Kidney glomerular epithelial cell (primary cell): ENCODE data around the gene LRMDA.

Experiments
- DNase-seq: peaks from one replicate; lab custom pipeline; 2025; lab: John Stamatoyannopoulos, UW

LRMDA gene

DNA sequence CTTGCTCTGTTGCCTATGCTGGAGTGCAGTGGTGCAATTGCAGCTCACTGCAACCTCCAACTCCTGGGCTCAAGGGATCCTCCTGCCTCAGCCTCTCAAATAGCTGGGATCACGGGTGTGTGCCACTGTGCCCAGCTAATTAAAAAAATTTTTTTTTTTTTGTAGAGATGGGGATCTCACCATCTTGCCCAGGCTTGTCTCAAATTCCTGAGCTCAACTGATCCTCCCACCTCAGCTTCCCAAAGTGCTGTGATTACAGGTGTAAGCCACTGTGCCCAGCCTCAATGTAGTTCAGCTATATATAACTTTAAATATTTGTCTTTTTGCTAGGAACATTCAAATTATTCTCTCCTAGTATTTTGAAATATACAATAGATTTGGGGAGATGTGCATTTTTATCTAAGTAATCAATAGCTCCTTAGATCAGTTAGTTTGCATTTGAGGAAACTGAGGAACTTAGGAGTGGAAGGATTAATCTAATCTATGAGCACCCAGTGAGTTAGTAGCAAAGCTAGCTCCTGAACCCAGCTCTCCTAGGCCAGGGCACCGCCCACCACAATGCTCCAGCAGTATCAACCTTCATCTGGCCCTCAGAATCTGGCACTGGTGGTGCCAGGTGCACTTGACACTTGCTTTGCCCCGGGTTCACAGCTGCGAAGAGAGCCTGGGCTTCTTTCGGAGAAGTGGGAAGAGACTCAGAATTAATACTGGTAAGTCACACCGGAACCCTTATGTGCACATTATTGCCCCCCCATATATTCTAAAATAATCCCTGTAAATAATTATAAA lies 5.9 kb upstream of the LRMDA start:
- DNase-seq, result no peak

DNA sequence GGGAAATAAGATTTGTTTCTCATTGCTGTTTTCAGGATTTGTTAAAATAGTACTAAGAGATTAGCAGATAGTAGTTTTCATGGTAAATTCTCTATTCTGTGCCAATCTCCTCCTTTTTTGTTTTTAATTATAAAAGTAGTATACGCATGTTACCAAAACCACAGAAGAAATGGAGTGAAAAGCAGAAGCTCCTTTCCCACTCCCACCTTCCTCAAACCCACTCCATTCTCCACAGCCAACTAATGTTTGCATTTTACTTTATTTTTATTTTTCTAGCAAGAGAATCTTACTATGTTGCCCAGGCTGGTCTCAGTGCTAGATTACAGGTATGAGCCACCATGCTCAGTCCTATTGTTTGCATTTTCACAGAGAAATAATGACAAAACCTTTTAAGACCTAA lies 4.5 kb upstream of the LRMDA start:
- DNase-seq, result no peak

DNA sequence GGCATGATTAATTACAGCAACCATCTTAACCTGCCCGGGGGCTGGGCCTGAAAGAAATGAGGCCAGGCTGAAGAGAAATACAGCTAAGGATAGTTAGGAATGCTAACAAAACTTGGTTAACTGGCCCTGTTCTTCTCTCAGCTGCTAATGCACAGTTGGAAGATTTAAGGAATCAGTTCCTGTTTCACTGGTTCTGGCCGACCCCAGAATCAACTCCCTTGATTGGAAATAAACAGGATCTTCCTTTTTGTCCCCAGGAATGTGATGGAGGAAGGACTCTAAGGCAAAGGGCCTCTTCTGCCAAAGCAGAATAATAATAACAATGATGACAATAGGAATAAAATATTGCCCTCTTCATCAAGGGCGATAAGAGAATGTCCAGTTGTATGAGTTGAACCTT lies 3.5 kb upstream of the LRMDA start:
- no peak for DNase-seq

DNA sequence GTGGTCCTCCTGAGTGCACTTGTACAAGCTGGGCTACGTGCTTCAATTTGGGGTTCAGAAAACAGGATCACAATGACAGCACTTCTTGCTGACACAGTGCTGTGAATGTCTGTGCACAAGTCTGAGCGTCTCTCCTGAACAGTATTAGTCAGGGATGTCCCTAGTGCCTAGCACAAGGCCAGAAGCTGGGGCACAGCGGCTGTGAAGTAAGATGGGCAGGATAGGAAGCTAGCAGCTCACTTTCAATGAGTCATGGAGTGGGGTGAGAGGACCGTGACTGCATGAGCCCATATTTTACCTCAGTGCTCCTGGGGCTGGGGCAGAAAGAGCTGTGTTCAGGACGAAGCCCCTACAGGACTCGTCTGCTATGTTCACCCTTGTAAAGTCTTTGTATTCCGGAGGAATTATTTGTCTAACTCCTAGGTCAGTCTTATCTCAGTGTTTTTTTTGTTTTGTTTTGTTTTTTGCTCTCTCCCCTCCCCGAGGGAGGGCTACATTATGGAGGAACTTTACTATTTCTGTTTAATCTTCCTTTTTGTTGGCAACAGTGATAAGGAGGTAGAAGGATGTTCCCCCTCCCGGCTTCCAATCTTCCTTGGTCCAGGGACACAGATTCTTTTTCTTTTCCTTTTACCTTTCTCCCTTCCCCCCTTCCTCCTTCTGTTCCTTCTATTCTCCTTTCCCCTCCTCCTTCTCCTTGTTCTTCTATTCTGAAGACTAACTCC lies 2.8 kb upstream of the LRMDA start:
- peak; percentile 51 for DNase-seq

DNA sequence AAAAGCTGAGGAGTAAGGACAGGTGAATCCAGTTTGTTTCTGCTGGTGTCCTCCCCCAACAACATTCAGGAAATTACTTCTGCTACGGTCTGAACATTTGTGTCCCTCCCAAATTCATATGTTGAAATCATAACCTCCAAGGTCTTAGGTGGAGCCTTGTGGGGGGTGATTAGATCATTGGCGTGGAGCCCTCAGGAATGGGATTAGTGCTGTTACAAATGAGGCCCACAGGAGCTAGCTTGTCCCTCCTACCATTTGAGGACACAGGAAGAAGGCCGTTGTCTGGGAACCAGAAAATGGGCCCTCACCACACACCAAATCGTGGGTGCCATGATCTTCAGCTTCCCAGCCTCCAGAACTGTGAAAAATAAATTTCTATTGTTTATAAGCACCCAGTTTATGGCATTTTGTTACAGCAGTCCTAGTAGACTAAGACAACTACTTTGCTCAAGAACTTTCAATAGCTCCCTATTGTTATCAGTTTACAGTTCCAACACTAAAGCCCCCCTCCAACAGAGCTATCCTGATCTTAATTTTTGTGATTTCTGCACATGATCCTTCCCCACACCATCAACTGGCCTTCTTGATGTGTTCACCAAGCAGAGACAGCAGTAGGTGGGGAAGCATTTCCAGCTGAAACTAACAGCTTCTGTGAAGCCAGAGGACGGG lies 2.1 kb upstream of the LRMDA start:
- no peak for DNase-seq

DNA sequence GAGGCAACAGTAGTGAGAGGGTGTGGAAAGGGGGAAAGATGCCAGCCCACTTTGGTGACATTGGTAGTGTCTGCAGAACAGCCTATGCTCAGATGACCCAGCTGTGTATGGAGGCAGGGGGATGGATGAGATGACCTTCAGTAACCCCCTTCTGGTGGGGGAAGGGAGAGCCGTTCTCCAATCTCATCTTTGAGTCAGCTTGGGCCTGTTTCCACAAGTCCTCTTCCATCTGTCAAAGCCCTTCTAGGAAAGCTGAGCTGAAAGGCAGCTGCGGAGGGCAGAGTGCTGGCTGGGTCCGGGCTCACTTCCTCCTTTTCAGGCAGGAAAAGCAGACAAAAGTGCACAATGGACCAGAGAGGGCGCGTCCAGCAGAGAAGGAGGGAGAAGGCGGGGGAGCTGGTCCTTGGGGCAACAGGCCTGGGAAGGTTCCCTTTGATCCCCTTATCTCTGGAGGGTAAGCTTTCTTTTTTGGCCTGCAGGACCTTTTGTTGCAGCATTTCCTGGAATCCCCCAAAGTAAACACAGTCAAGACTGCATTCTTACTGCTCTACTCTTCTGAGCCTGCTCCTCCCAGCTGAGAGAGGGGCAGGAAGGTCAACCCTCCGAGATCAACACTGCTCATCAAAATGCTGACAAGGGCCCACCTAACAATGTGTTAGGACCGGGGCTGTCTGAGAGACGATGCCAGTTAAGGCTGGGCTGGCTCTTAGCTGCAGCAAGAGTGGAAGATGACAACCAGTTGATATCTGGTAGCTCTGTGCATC lies 1.2 kb upstream of the LRMDA start:
- no peak for DNase-seq

DNA sequence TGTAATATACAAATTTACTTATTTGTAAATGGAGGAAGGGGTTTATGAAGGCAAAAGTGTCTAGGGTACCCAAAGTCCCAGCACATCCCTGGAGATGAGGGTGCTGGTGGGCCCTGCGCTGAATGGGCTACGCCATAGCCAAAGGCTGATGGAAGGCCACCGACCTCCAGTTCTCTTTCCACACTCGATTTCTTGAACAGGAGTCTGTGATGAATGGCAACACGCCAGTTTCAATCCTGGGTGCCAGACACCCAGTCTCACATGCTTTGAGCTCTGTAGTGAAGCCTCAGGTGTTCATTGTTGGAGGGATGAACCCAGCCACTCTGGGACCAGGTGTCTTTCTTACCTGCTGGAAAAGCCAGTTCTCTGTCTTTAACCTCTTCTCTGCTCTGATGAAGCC lies 752 bp downstream of the LRMDA start:
- no peak for DNase-seq

DNA sequence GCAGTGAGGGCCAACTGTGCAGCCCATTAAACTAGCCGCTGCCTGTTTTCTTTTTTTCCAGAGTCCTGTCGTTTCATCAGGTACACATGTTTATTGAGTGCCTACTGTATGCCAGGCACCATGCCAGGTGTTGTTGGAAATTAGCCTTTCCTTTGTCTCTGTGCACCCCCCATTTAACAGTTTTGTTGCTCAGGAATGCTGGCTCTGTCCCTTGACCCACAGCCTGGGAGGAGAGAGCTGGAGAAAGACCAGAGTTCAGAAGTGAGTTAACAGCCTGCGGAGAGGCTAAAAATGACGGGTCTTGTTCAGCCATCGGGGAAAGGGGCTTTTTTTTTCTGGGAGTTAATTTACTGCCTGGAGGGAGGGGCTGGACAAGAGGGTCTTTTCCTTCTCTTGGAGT lies 1.3 kb downstream of the LRMDA start:
- DNase-seq, result no peak

DNA sequence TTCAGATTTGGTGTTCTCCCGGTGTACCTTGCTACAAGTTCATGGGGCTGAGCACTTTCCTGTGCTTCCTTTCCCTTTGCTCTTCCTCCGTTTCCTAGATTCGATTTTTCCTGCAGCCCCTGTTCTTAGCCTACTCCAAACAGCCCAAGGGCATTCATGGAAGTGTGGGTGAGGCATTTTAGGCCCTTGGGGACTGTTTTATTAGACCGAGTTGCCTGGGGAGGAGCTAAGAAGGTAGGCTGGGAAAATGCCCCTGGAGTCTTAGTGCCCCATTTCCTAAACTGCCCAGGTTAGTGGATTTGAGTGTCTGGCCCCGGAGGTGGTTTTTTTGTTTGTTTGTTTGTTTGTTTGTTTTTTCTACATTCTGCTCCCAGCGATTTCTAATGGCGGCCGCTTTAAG lies 1.8 kb downstream of the LRMDA start:
- no peak for DNase-seq

DNA sequence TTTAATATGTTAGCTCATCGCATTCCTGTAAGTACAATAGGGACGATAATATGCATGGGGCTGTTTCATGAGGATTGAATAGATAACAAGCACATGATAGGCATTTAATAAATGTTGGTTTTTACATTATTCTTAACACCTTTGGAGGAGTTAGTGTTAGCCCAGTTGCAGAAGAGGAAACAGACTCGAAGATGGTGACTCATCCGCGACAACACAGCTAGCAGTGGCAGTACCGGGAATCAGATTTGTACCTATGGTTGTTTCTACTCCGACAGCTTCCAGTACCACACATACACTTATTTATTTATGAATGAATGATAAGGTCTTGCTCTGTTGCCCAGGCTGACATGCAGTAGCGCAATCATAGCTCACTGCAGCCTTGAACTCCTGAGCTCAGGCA lies 2.9 kb downstream of the LRMDA start:
- no peak for DNase-seq

DNA sequence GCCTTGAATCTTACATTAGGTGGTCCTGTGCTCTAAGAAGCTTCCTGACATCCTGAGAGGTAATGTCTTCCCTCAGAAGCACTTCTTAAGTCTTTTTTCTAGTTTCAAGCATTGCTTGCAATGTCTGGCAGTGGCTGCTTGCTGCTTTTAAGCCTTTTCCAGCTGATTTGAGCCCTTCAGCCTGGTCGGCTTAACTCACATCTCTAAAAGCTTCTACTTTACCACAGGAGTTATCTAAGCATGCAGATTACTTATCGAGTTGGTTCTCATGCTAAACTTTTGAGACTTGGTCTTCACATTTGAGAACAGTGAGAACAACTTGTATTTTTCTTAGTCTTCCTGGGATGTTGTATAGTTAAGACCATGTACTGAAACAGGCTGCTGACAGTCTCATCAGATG lies 3.9 kb downstream of the LRMDA start:
- DNase-seq, result no peak

DNA sequence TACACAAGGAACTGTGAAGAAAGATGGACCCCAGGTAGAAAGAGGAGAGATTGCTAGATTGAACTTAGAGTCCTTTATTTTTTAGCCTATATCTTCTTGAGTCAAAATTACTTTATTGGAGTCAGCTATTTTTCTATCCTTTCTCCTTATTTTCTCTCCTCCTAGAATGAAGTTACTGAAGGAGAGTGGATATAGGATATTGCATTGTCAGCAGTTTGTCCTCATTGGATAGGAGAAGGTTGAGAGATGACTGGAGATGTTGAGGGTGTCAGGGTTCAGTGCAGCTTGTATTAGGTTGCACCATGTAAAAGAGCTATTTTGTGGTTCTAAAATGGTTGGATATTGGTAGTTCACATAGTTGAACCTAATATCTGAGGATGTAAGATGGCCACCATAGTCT lies 5.5 kb downstream of the LRMDA start:
- DNase-seq, result no peak

DNA sequence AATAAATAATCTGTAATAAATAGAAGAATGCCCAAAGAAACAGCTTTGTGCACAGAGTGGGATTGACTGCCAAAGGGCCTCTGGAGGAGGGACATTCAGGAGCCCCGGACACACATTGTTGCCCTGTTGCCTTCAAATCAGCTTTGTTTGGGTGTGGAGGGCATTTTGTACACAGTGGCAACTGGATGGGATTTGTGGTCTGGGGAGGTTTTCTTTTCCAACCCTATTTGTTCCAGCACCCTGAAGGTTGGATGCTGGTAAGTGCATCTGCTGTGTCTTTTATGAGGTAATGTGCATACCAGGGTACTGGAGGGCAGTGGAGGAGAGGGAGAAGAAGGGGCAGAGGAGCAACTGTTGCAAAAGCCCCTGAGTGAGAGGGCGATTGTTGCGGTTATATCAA lies 6.3 kb downstream of the LRMDA start:
- no peak for DNase-seq

DNA sequence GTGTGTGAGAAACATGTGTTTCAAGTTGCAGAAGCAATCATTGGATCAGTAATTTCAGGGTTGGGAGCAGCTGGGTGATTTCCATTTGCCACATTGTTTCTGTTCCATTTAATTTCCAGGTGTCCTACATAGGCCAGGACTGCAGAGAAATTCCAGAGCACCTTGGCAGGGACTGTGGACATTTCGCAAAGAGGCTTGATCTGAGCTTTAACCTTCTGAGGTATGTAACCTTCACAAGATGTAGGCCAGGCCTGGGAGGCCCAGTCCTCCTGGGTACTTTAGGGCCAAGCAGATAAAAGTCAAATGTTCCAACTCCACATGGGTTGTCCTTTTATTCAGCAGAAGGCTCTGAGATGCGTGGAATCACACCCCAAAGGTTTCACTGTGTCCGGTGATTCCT lies 6.9 kb downstream of the LRMDA start:
- DNase-seq, result no peak

DNA sequence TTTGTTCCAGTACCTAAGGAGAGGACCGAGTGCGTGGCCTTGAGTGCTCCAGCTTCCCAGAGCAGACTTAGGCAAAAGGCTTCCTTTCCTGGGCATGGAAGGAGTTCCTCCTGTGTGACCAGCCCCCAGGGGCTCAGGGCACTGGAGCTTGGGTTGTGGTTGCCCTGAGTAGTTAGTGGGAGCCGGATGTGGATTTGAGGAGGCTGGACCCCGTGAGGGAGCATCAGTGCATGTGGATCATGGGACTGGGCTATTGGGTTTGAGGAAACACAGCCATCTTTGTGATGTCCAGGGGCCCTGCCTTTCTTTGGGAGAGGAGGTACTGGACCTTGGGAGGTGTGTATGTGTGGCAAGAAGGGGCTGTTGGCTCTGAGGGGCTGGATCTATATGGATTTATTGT lies 8.4 kb downstream of the LRMDA start:
- DNase-seq, result no peak

DNA sequence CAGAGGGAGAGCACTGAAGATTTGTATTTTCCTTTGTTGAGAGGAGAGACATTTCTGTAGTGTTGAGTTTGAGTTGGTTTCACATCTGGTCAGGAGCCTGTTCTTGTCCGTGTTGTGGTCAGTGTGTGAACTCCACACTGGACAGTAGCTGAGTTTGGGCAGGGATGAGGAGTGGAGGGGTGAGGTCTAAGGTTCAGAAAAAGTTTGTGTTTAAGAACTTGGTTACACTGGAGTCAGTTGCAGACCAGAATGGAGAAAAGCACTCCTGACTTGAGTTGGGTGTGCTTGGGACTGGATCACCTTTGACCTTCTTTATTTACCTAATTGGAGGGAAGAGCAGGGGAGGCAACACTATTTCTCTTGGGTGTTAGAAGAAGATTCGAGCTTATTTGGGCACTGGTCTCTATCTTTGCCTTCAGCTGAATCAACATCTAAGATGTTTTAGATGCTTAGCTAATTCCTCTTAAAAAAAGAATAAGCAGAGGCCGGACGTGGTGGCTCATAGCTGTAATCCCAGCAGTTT lies 8.9 kb downstream of the LRMDA start:
- no peak for DNase-seq

DNA sequence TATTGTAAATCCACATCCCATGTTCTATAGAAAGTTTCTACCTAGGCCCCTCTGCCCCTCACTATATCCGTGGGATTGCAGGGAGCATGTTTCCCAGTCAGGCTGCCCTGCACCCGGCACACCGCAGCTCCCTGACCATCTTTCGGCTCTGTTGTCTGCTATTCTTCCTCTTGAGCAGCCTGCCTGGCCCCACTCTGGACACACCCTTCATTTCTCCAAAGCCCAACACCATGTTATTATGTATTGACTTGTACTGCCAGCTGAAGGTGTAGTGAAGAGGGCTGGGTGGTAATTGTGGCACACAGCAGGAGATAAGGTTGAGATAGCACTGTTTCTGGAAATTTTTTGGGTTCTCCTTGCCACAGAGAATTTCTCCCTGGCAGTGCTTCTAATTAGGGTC lies 9.8 kb downstream of the LRMDA start:
- DNase-seq, result no peak

DNA sequence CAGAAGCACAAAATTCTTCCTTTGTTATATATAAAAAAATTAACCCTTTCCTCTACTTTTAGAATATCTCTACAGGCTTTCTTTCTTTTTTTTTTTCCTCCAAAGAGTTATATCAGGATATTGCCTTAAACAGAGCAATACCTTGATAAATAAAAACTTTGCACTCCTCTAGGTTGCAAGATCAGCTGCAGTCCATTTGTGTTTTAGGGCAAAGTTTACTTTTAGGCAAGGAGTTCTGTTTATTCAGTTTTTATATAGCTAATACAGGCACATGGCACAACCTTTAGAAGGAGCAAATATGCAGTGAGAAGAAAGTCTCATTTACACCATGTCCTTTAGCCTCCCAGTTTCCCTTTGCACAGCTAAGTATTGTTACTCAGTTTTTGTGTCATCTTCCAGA lies 10.3 kb downstream of the LRMDA start:
- no peak for DNase-seq

DNA sequence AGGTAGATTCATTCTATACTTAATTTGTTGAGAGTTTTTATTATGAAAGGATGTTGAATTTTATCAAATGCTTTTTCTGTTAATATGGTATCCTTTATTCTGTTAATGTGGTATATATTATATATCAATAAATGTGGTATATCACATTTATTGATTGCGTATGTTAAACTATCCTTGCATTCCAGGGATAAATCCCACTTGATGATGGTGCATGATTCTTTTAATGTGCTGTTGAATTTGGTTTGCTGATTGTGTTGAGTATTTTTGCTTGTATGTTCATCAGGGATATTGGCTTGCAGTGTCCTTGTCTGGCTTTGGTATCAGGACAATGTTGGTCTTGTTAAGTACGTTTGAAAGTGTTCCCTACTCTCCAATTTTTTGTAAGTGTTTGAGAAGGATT lies 11.9 kb downstream of the LRMDA start:
- DNase-seq, result no peak

DNA sequence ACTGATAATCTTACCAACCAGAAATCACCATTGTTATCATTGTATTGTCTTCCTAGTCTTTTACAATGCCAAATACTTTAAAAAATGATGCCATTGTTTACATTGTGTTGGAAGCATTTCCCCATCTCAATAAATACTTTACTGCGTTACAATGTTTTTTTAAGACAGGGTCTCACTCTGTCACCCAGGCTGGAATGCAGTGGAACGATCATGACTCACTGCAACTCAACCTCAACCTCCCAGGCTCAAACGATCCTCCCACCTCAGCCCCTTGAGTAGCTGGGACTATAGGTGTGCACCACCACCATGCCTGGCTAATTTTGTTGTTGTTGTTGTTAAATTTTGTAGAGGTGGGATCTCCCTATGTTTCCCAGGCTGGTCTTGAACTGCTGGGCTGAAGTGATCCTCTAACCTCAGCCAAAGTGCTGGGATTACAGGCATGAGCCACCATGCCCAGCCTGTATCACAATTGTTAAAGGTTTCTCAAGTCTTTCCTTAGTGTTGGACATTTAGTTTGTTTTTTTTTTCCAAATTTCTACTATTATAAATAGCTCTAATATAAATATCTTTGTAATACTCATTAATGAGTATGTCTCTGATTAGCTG lies 13.5 kb downstream of the LRMDA start:
- peak; percentile 37 for DNase-seq

DNA sequence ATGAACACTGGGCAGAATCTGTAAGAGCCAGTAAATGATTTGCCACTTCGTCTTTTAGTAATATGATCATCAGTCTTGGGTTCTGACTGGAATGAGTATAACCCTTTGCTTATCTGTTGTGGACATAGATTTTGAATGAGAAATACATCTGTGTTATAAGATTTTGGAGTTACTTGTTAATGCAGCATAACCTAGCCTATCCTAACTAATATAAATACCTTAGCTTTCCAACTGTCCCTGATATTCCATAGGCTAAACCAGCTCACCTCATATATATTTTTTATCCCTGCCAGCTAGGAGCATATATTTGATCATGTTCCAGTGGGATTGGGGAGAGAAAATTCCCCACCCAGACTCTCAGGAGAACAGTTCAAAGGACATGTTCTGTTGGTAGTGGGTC lies 15.1 kb downstream of the LRMDA start:
- no peak for DNase-seq

DNA sequence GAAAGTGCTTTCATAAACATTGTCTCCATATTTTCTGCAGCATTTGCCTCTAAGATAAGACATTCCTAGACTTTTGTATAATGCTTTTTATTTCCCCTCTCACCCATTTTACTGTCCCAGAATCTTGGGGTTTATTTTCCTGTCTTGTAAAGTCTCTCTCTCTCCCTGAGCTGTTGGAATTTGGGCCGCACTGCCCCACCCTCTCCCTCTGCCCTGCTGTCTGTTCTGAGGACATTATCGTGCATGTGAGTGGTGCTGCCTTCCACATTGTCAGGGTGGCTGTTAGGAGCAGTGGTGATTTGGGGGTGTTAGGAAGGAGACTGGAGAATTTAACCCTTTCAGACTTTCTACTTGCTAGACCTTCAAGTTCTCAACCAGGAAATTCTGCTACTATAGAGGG lies 16.7 kb downstream of the LRMDA start:
- no peak for DNase-seq
